ENCODE data around the gene DEUP1. TPM values are rescaled to one million over a fixed set of nuclear protein-coding genes. Genes with fewer than 3 reads are reported as not detected.

DEUP1 gene
- total and polyA plus RNA-seq, 9 of the 15 experiments (the other 6 are each of a cell fraction or from before 2014, with no cell fraction given): 1.4 to 10.9 (median 9.3) TPM

- TF ChIP-seq ARID3B (CRISPR knock-in tag; IDR thresholded peaks at IDR 0.05; ENCODE audit: borderline replicate concordance): no peak
- no peak for TF ChIP-seq MECOM (CRISPR knock-in tag; IDR thresholded peaks at IDR 0.05)
- TF ChIP-seq ETV5 (CRISPR knock-in tag; IDR thresholded peaks at IDR 0.05; ENCODE audit: low read depth): no peak
- no peak for TF ChIP-seq USF2 (CRISPR knock-in tag; IDR thresholded peaks at IDR 0.05)
- TF ChIP-seq ZNF586 (CRISPR knock-in tag; conservative IDR thresholded peaks at IDR 0.05): no peak
- TF ChIP-seq BRF1 (IDR thresholded peaks at IDR 0.05; ENCODE audit: borderline replicate concordance, extremely low read depth, insufficient read length): no peak
- TF ChIP-seq POLR3G (IDR thresholded peaks at IDR 0.05; ENCODE audit: extremely low read depth, insufficient read length, insufficient replicate concordance): no peak
- no peak for TF ChIP-seq TRIM24 (IDR thresholded peaks at IDR 0.05)
- no peak for TF ChIP-seq THRB (CRISPR knock-in tag; conservative IDR thresholded peaks at IDR 0.05)
Measured at GRCh38 chr11:93477684-93478234, 147.2 kb downstream of the DEUP1 start (continued).
